Stimulated activated CD8-positive, alpha-beta memory T cell treated with anti-CD3 and anti-CD28 coated beads, Interleukin-4, amount 100 ng/mL, for 4 hours (primary cell): ENCODE measurements around the gene PARVB.

Experiments used
- DNase-seq, 2 donors: peaks; one replicate each; pipeline ENCODE4 v3.0.0-alpha.2; 2020; ENCODE audit warnings: low read depth in 2 of 2, low spot score in 1 of 2

PARVB gene

DNA sequence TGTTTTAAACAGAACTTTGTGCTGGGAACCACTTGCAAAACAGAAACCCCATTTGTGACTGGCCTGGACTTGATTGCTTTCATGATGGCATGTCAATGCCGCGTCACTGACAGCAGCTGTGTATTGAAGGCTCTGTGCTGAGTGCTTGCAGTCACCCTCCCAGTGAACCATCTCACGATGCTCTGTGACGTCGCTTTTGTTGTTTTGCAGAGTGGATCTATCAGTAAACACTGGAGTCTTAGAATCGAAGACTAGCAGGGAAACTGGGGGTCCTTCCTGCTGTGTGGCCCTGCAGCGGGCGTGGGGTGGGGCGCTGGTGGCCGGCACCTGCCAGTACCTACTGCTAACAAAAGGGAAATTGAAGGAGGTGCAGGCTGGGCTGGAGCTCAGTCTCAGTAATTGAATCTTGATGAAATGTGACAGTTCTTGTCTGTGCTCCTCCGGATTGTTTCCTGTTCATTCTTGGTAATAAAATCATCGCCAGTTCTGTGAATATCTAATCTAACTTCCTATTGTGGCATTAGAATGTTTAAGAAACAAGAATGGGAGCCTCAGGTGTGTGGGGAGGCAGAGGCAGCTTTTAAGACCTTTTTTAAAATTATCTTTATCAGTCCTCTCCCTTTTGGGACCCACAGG, 106.1 kb downstream of the PARVB start:
- no peak for DNase-seq

DNA sequence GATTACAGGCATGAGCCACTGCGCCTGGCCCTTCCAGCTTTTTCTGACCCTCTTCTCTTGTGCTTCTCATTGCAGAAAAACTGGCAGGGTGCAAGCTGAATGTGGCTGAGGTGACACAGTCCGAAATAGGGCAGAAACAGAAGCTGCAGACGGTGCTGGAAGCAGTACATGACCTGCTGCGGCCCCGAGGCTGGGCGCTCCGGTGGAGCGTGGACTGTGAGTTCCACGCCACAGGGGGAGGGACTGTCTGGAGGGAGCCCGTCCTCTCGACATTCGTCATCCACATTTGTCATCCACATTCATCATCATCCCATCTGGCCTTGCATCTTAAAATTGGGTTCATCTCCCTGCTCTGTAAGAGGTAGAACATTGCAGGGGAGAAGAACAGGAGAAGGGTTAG, 107.3 kb downstream of the PARVB start:
- no peak for DNase-seq

DNA sequence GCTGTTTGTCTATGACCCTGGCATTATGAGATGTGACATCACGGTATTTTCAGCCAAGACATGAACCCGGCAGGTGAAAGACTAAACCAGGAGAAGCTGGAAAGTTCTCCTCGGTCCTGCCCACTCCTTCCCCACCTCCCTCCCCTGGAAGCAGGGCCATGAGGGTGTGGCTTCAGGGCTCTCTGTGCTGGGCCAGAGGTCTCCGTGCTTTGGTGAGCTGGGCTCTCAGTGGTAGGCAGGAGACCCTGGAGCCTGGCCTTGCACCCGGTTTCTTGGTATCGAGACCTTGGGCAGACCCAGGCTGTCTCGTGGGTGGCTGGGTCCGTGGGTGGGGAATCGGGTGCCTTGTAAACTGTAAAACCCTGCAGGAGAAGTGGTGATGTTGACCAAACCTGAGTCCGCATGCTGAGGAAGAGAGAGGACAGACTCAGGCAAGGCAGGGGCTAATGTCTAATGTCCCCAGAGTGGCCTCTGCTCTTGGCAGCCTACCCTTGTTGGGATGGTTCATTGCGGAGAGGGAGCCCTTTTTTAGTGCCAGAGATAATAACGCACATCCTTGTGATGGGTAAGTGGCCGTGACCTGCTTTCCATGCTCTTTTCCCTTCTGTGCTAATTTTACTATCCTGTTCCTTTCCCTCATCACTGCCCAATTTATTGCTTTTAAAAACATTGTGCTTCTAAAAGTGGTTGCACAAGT, 108.0 kb downstream of the PARVB start:
- DNase-seq, result no peak

DNA sequence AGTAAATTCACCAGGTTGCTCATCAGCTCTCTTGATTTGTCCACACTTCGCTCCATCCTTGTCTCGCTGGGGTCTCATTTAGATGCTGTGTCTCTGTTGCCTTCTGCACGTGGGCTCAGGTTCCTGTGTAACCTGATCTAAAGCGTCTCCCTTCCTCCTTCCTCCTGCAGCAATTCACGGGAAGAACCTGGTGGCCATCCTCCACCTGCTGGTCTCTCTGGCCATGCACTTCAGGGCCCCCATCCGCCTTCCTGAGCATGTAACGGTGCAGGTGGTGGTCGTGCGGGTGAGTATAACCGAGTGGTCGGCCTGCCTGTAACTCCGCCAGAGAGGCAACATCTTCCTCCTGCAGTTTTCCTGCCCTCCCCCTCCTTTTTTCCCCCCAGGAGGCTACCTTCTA, 108.6 kb downstream of the PARVB start:
- DNase-seq, result no peak

DNA sequence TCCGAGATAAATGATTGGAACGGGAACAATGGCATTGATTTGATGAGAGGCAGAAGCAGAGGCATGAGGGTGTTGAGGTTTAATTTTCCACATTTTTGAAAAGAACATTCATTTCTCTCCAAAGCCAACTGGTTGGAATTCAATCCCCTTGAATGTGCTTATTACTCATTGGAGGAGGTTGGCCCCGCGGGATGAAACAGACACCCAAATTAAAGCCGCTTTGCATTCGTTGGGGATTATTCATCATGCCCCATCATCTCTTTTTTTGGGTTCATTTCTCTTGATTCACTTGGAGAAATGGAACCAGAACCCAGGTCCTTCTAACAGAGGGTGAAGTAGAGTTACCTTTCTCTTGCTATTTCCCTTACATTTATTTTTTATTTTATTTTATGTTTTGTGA, 109.1 kb downstream of the PARVB start:
- no peak for DNase-seq

DNA sequence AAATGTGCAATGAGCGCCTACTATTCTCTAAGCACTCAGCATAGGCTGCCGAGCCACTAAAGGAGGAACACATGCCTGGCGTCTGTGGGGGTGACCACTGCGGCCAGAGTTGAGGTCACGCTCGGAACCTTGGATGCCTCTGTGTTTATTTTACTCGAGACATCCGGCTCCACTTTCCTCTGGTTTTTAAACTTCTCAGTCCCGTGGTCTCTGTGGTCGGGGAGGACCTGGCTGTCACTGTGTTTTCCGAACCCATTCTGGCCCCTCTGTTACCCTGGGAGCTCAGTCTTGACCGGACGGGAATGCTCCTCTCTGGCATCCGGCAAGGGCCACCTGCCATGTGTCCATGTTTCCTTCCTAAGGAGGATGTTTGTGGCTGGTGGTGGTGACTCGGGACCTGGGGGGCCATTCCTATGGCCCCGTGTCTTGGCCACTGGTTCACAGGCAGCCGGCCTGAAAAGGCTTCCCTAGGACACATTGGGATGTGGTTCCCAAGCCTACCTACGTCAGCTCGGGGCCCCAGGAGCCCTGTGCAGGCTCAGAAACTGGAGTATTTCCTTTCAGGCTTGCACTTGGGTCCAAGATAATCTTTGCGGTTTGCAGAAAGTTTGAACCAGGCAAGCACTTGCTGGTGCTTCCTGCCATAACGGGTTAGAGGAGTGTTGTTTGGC, 109.9 kb downstream of the PARVB start:
- DNase-seq, result no peak

DNA sequence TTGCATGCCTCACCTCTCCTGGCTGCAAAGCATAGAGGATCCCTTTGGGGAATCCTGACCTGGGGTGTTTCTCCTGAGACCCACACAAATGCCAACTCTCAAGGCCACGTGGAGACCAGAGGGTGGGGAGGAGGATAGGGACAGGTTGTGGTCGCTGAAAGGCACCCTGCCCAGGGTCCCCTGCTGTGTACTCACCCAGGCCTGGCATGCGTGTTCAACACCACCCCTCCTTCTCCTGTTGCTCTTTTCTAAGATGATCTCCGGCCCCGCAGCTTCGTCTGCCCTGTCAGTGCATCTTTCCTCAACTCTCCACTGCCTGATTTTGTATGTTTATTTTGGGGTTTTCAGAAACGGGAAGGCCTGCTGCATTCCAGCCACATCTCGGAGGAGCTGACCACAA, 112.0 kb downstream of the PARVB start:
- DNase-seq, result no peak

DNA sequence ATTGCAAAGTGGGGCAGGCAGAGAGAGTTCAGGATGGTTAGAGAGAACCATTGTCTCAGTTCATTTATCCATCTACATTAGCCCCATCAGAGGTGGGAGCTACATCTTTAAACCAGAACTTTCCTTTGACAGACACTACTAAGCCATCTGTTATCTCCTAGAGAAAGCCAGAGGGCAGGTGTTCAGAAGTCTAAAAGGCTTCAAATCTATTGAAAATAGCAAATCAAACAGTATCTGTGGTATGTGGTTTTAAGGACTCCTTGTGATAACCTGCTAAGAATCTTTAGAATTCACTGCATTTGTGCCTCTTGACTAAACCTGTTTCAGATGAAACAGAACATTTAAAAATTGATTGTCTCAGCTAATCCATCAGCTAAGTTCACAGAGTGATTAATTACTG, 112.7 kb downstream of the PARVB start:
- DNase-seq, result no peak

DNA sequence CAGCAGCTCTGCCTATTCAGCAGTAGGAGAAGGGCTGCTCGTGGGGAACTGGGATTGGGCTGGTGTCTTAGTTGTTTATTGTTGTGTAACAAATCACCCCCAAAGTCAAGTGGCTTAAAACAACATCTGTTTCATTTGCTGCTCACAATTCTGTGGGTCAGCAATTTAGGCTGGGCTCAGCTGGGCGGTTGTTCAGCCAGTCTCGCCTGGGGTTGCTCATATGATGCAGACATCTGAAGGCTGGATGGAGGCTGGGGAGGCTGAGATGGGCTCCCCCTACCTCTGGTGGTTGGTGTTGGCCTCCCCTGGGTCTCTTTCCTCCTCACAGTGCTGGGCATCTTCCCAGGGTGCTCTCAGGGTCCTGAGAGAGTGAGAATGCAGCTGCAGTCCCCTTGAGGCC, 113.3 kb downstream of the PARVB start:
- DNase-seq, result no peak

DNA sequence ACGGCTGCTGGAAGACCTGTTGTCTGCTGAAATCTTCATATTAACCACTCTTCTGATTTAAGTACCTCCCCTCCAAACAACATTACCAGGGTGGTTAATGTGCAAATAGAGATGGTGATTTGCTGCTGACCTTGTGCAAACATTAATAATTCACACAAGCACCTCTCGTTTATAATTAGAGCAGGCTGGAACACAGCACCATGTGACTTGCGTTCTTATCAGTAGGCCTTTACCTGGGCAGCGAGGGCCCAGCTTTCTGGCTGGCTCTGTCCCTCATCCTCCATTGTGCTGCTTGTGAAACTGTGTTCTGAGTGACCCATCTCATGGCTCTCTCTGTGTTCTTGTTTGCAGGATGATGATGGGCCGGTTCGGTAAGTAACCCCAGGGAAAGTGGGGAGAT, 115.7 kb downstream of the PARVB start:
- DNase-seq, result no peak

DNA sequence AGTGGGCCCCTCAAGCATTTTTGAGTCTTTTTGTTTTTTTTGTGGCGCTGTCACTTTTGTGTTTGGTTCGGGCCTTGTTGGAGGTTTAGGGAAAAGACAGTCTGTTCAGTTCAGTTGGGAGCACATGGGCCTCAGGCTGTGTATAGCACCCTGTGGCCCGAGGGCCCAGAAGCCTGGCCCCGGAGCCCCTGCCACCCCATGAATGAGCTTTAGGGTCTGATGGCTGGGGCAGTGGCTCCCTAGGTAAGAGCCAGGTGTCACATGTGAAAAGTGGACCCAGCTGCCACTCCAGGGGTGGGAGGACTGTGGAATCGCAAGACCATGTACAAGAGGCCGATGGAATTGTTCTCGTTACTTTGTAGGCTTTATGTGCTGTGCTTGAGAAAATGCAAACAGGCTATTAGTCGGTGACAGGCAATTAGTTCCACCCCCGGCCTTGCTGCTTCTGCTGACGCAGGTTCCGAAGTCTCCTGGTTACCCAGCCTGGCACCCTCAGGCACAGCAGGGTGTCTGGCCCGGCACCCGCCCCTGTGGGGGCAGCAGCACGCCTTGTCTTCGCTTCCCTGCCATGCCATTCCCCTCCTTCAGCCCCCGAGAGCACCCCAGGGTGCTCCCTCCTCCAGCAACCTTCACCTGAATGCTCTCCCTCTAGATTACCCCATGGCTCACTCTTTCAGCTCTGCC, 118.5 kb downstream of the PARVB start:
- DNase-seq, result no peak

DNA sequence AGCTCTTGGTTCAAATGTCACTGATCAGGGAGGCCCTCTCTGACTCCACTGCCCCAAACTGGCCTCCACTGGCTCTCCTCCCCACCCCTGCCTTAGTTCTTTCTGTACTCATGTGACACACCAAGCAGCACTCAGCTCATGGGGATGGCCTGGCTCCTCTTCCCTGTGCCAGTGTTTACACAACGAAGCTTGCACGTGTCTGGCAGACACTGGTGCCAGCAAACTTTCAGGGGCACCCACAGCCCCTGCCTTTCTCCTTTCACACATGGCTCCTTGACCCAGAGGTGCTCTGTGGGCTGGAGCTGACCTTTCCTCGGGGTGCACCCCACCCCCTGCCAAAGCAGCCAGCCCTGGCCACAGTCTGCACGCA, 119.0 kb downstream of the PARVB start:
- DNase-seq, result no peak

DNA sequence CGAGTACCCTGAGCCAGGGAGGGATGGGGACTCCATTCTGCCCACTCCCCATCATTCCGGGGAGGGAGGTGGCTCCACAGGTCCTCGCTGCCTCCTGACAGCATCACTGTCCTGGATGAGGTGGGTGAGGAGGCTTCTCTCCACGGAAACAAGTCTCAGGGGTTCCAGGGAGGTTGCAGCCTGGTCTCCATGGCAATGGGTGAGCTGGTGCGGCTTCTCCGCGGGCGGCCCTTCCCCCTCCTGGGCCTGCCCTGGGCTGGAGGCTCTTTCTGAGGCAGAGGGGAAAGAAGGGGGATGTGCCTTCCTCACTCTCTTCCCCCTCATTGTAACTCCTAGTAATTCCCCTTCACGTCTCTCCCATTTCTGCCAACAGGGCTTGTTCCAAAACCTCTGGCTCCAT, 119.5 kb downstream of the PARVB start:
- no peak for DNase-seq

DNA sequence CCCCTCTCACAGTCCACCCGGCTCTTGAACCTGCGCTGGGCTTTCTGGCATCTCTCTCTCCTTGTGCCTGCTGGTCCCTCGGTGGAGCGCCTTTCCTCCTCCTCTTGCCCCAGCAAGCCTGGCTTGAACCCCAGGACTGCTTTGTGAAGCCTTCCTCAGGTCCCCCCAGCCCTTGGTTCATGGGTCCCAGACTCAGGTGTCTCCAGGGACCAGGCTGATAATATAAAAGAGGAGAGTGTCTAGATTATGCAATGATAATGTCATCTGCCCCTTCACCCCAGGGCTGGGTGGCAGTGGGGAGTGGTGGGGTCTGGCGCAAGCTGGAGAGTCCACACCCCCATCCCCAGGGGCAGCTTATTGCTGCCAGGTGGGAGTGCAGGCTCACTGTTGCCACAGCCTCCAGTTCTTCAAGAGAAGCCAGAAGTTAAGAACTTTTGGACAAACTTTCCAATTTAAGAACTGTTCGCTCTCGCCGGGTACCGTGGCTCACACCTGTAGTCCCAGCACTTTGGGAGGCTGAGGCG, 120.0 kb downstream of the PARVB start:
- no peak for DNase-seq

DNA sequence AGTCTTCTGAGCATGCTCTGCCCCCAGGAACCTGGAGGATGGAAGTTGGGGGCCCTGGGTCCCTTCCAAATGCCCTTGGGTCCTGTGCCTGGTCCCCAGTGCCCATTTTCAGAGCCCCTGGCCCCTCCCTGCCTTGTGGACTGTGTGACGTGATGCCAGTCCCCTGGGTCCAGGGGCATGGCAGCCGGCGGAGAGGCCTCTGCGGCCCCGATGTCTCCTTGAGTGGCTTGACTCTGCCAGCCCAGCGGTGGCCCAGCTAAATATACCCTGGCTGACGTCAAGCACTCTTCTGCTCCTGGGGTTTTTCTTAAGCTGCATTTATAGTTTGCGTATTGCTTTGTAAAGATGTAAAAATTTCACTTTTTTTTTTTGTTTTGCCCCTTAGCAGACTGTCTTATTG, 121.4 kb downstream of the PARVB start:
- DNase-seq, result no peak

DNA sequence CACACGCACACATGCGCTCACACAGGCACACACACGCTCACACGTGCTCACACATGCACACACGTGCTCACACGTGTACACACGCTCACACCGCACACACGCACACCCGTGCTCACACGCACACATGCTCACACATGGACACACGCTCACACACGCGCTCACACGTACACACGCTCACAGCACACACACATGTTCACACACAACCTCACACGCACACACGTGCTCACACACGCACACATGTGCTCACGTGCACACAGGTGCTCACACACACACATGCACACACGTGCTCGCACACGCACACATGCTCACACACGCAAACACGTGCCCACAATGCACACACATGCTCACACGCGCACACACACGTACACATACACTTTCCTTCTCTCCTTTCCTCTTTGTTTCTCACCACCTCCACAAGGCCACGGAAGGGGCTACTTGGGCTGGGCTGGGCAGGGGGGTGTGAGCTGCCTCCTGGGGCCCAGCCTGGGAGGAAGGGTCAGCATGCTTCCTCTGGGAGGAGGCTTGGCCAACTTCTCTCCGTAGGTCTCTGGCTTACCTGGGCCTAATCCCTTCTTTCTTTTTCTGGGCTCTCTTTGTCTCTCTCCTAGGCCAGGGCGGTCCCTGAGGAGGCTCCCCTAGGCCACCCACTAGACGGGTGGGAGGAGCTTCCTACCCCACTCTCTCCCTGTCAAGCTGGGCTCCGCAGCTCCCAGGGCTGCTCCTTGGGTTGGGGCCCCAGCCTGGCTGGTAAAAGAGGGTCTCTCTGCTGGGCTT, 122.2 kb downstream of the PARVB start:
- DNase-seq, result no peak

DNA sequence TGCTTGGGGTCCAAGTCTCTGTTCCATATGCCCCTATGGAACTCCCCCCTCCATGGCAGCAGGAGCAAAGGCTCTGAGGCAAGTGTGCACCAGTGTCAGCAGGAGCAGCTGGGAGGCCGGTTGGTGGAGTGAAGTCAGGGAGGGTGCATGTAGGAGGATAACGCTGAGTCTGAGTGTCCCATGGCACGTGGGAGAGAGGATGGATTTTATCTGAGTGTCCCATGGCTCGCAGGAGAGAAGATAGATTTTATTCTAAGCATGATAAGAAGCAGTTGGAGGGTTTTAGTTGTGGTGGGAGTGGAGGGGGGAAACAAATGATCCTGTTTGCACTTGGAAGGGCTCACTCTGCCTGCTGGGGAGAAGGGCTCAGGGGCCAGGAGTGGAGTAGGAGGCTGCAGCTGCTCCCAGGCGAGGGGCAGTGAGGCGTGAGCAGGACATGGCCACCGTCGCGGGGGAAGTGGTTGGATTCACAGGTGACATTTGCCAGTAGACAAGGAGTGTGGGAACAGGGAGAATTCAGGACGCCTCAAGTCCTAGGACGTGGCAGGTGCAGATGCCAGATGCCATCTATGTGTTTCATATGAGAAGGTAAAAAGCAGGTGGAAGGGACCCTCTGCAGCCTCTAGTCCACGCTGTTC, 123.0 kb downstream of the PARVB start:
- DNase-seq, result no peak

DNA sequence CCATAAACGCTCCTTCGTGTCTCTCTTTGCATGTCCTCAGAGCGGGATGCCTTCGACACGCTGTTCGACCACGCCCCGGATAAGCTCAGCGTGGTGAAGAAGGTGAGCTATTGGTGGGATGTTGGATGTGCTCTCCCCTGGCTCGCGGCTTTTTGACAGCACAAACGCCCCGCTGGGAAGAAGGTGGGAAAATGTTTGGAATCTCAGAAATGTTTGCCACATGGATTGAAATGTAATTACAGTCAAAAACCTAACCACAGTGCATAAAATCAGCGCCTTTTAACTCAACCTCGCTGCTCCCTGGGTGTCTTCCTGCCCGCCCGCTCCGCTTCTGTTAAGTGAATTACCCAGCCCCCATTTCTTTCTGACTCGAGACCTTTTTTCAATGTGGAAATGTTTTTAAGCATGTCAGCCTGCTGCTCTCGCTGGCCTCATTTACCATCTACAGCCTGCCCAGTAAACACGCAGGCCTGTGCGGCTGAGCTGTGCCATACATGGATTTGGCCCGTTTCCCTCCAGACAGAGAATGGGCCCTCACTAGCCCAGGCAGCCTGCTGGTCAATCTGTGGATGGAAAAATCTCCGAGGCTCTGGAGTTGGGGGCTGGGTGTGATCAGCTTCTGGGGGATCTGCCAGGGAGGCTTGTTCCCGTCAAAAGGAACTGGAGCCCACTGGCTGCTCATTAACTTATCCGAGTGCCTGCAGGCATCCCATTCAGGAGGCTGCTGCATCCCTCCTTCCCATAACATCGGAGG, 123.9 kb downstream of the PARVB start:
- no peak for DNase-seq

DNA sequence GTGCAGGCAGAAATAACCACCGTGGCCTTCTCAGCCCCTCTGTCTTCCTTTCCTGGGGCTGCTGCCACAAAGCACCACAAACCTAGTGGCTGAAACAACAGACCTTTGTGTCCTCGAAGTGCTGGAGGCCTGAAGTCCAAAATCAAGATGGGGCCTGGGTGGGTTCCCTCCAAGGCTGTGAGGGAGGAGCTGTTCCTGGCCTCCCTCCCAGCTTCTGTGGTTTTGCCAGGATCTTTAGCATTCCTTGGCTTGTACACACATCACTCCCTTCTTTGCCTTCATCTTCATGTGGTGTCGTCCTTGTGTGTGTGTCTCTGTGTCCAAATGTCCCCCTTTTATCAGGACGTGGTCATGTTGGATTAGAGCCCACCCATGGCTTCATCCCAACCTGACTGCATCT, 127.6 kb downstream of the PARVB start:
- no peak for DNase-seq

DNA sequence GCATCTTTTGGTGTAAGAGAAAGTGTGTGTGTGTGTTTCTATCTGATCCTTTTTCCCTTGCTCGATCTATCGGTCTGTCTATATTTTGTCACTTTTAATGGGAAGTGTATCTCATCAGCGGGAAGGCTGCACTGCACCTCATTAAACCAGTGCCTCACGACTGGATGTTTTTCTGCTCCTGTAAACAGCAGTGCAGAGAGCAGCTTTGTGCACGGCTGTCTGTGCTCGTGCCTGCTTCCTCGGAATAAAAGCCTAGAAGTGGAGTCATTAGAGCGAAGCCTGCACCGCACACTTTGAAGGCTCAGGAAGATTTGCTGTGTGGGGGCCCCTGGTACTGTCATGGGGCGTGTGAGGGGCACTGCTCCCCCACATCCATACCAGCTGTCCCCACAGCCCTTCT, 129.6 kb downstream of the PARVB start:
- no peak for DNase-seq
